ENCODE results near the gene GNAQ. TPM values are rescaled to one million over a fixed set of nuclear protein-coding genes. Genes with fewer than 3 reads are reported as not detected.
"Not testable (repeated sequence)": the region's sequence is repeated elsewhere in the genome, so short reads cannot be mapped to it uniquely, and the experiment has no call there.

The GNAQ gene
- total and polyA plus RNA-seq, 3 donors from 2014 or later: 23.5 to 42.9 (median 39.4) TPM

- 62 to 85% methylated on average over 4 of the region's 4 CpGs for WGBS, 2 donors
- no peak for TF ChIP-seq CTCF (IDR thresholded peaks at IDR 0.05)
- TF ChIP-seq POLR2A (IDR thresholded peaks at IDR 0.05): no peak
Measured at GRCh38 chr9:77763566-77763965, 268.0 kb downstream of the GNAQ start.

GRCh38 chr9:77760919-77761318, 270.7 kb downstream of the GNAQ start:
- H3K9me3 ChIP-seq; H3K27me3 ChIP-seq; H3K4me1 ChIP-seq; H3K36me3 ChIP-seq (ENCODE audit: low read depth, missing control alignments); H3K27ac ChIP-seq; intact Hi-C loops (cut with DNase I; ENCODE audit: low total_unique reads); DNase-seq; H3K4me3 ChIP-seq: not testable (repeated sequence)
- WGBS, 2 donors: no CpG with 5 or more reads among the region's 25 CpGs

More at GRCh38 chr9:77763566-77763965, 268.0 kb downstream of the GNAQ start:
- no peak overlapping the region for H3K4me3 ChIP-seq
- no peaks in the 10 kb centered on the region for H3K4me1 ChIP-seq
- H3K27ac ChIP-seq: no peak overlapping the region
- intact Hi-C loops (cut with DNase I; ENCODE audit: low total_unique reads): no loop called here
- H3K36me3 ChIP-seq (ENCODE audit: low read depth, missing control alignments): no peaks in the 10 kb centered on the region
- no peaks in the 10 kb centered on the region for H3K27me3 ChIP-seq
- DNase-seq: no peak
- no peaks in the 10 kb centered on the region for H3K9me3 ChIP-seq

DNA sequence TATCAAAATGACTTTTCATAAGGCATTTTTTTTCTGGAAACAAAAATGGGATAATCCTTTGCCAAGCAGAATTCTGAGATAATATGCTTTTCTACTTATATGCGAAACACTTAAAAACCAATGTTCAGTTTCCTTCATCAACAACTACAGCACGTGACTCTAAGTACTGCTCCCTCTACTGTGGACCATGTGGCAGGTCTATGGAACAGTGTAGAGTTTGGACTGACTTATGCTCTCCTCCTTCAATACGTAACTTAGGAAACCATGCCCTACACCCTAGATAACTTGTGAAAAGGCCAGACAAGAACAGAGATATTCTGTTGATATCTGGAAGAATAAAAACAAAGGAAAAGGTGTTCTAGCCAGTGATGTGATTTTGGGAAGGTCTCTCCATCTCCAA, 272.2 kb downstream of the GNAQ start:
- 67 to 81% methylated on average over 3 of the region's 3 CpGs for WGBS, 2 donors
- Histone ChIP-seq H3K4me3 (no peak overlapping the region), H3K9me3 (no peaks in the 10 kb centered on the region), H3K27me3 (no peaks in the 10 kb centered on the region), H3K4me1 (no peaks in the 10 kb centered on the region), H3K27ac (no peak overlapping the region), H3K36me3 (ENCODE audit: low read depth, missing control alignments) (no peaks in the 10 kb centered on the region)
- TF ChIP-seq POLR2A (IDR thresholded peaks at IDR 0.05) (no peak), CTCF (IDR thresholded peaks at IDR 0.05) (no peak)
- intact Hi-C loops (cut with DNase I; ENCODE audit: low total_unique reads): no loop called here
- DNase-seq: no peak

GRCh38 chr9:77756449-77756848, 275.2 kb downstream of the GNAQ start:
- DNase-seq: no peak
- Histone ChIP-seq H3K4me1 (peaks cover 10% of the 10 kb centered on the region), H3K9me3 (no peaks in the 10 kb centered on the region), H3K36me3 (ENCODE audit: low read depth, missing control alignments) (no peaks in the 10 kb centered on the region), H3K27me3 (no peaks in the 10 kb centered on the region), H3K27ac (no peak overlapping the region), H3K4me3 (no peak overlapping the region)
- 0 to 29% methylated on average over 1 of the region's 1 CpG for WGBS, 2 donors
- intact Hi-C loops (cut with DNase I; ENCODE audit: low total_unique reads): no loop called here
- TF ChIP-seq CTCF (IDR thresholded peaks at IDR 0.05) (no peak), POLR2A (IDR thresholded peaks at IDR 0.05) (no peak)

DNA sequence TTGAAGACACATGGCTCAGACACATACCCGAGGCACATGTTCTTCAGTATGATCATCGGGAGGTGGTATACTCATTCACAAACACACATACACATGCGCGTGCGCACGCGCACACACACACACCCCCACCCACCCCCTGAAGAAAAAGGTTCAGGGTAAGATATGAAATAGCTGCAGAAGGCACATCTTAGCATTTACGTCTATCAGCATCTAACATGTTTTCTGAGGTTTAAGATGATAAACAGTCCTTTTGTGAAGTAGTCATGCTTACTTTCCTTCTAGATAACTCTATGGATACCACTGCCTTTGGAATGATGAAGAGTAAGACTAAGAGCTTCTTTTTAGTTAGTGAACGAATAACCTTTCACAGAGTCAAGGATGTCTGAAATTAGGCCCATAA, 278.4 kb downstream of the GNAQ start:
- Histone ChIP-seq H3K27ac (no peak overlapping the region), H3K4me3 (no peak overlapping the region), H3K4me1 (peaks cover 12% of the 10 kb centered on the region), H3K9me3 (no peaks in the 10 kb centered on the region), H3K27me3 (no peaks in the 10 kb centered on the region), H3K36me3 (ENCODE audit: low read depth, missing control alignments) (no peaks in the 10 kb centered on the region)
- no peak for DNase-seq
- intact Hi-C loops (cut with DNase I; ENCODE audit: low total_unique reads): no loop called here
- WGBS, 2 donors: 83 to 84% methylated on average over 9 of the region's 9 CpGs
- no peak for TF ChIP-seq POLR2A (IDR thresholded peaks at IDR 0.05)
- no peak for TF ChIP-seq CTCF (IDR thresholded peaks at IDR 0.05)

Measured in testis (tissue), 3 donors.